ENCODE results near the gene OTUB2. TPM values are rescaled to one million over a fixed set of nuclear protein-coding genes. Genes with fewer than 3 reads are reported as not detected.

Gene OTUB2
- total and polyA plus RNA-seq, 10 donors, result 0.07 to 1.1 (median 0.43) TPM

DNA sequence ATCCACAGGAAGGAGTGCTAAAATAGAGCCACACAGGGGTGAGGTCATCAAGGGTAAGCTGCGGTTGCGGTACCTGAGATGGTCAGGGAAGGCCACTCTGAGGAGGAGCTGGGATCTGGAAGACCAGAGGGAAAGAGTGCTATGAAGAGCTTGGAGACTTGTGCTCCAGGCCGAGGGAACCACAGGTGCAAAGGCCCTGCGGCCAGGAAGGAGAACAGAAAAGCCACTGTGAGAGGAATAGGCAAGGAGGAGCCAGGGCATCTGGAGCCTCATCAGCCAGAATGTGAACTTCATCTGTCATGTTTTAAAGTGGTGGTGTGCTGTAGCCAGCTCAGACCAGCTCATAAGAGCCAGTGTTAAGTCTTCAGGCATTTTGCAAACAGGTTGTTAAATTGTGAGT is 34.5 kb upstream of the OTUB2 start:
- H3K27ac ChIP-seq, result no peak overlapping the region

DNA sequence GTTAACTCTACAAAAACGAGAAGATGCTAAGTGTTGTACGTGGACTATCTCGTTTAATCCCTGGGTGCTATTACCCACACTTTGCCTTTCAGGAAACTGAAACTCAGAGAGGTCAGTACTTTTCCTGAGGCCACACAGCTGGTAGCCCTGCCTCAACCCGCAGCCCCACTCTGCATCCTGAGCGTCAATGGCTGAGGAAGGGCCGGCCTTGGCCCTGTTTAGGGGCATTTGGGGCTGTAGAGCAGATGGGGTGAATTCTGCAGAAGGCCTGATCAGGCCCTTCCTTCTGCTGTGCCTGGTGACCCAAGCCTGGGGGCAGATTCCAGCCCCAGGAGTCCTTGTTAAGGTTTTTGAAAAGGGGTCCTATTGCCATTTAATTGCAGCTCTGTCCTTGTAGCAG is 32.8 kb upstream of the OTUB2 start:
- peaks cover 0 to 38% (median 4%) of the 10 kb centered on the region in 7 donors for H3K27me3 ChIP-seq (replicated peaks in 1 of 7)
- H3K27ac ChIP-seq, result no peak overlapping the region
- no peaks in the 10 kb centered on the region for H3K36me3 ChIP-seq
- TF ChIP-seq POLR2AphosphoS5 (IDR thresholded peaks at IDR 0.05) (peak in 1 of 3 donors; percentile 29), POLR2A (IDR thresholded peaks at IDR 0.05) (no peak)
- no peak overlapping the region for H3K4me3 ChIP-seq
- no peak for DNase-seq
- WGBS, 5 donors, result 55 to 82% (median 75%) methylated on average over 6 of the region's 6 CpGs
- intact Hi-C loops (cut with DNase I; ENCODE audit: low total_unique reads), result no loop called here
- no peaks in the 10 kb centered on the region for H3K4me1 ChIP-seq
- H3K9me3 ChIP-seq, result no peaks in the 10 kb centered on the region

More for the DNA sequence above, 34.5 kb upstream of the OTUB2 start:
- no peaks in the 10 kb centered on the region for H3K9me3 ChIP-seq
- H3K4me3 ChIP-seq, result no peak overlapping the region
- 89 to 94% (median 92%) methylated on average over 4 of the region's 4 CpGs for WGBS, 5 donors
- intact Hi-C loops (cut with DNase I; ENCODE audit: low total_unique reads), result no loop called here
- peaks cover 0 to 32% (median 4%) of the 10 kb centered on the region in 7 donors for H3K27me3 ChIP-seq (replicated peaks in 1 of 7)
- TF ChIP-seq POLR2AphosphoS5 (IDR thresholded peaks at IDR 0.05) (no peak), POLR2A (IDR thresholded peaks at IDR 0.05) (no peak)
- TF ChIP-seq, protein P1, sequence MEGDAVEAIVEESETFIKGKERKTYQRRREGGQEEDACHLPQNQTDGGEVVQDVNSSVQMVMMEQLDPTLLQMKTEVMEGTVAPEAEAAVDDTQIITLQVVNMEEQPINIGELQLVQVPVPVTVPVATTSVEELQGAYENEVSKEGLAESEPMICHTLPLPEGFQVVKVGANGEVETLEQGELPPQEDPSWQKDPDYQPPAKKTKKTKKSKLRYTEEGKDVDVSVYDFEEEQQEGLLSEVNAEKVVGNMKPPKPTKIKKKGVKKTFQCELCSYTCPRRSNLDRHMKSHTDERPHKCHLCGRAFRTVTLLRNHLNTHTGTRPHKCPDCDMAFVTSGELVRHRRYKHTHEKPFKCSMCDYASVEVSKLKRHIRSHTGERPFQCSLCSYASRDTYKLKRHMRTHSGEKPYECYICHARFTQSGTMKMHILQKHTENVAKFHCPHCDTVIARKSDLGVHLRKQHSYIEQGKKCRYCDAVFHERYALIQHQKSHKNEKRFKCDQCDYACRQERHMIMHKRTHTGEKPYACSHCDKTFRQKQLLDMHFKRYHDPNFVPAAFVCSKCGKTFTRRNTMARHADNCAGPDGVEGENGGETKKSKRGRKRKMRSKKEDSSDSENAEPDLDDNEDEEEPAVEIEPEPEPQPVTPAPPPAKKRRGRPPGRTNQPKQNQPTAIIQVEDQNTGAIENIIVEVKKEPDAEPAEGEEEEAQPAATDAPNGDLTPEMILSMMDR (IDR thresholded peaks at IDR 0.05 in 8 of 11, conservative IDR thresholded peaks at IDR 0.05 in 3 of 11), result no peak
- H3K36me3 ChIP-seq, result no peaks in the 10 kb centered on the region
- H3K4me1 ChIP-seq, result no peaks in the 10 kb centered on the region
- DNase-seq, result no peak

DNA sequence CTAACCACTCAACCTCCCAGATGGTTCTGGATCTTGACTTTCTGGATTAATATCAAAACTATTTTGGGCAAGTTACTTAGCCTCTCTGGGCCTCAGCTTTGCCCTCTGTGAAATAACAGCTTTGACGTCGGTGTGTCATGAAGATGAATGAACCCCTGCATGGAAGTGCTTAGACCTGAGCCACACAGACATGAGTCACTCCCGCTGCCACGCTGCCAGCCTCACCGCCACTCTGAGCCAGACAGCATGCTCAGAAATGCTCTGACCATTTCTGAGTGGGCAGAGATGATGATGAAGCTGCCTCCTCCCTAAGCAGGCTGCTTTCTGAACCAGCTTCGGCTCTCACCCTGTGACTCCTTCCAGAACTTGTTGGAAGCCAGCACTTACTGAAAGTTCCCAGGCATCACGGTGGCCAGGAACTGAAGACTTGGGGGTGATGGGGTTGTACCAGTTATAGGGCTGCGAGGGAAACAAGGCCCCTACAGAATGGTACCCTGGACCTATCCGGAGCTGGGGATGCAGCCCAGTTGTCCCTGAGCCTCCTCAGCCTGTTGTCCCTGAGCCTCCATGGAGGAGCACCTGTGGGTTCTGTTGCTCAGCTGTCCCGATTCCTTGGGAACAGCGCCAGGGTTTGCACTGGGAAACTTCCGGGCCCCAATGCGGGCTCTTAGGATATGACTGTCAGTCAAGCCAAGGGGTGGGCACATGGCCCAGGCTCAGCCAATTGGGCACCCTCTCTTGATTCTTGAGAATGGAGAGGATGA is 31.0 kb upstream of the OTUB2 start:
- intact Hi-C loops (cut with DNase I; ENCODE audit: low total_unique reads), result no loop called here
- TF ChIP-seq, protein P1 (IDR thresholded peaks at IDR 0.05 in 8 of 11, conservative IDR thresholded peaks at IDR 0.05 in 3 of 11), result no peak
- no peak for TF ChIP-seq POLR2AphosphoS5 (IDR thresholded peaks at IDR 0.05)
- TF ChIP-seq POLR2A (IDR thresholded peaks at IDR 0.05), result no peak
- H3K27ac ChIP-seq, result no peak overlapping the region

DNA sequence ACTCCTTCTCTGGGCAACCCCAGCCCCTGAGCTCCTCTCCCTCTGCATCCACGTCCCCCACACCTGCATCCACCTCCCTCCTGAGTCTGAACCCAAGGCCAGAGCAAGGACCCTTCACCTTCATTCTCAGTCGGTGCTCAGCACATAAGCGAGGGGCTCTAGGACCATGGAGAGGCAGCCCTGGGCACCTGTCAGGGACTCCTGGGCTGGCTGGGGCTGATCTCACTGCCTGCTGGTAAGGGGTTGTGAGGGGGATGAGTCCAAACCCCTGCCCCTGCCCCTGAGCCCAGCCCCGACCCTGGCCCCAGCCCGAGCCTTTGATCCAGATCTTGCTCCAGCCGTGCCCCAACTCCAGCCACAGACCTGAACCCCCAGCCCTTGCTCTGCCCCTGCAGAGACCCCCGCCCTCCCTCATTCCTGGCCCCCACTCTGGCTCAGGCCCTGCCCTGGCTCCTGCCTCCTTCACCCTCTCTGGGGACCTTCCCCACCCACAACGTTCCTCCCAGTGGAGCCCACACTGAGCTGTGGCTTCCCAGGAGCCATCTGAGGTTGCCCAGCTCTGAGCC is 29.9 kb upstream of the OTUB2 start:
- TF ChIP-seq POLR2A (IDR thresholded peaks at IDR 0.05) (no peak), POLR2AphosphoS5 (IDR thresholded peaks at IDR 0.05) (no peak)
- TF ChIP-seq, protein P1 (IDR thresholded peaks at IDR 0.05 in 8 of 11, conservative IDR thresholded peaks at IDR 0.05 in 3 of 11), result no peak
- no peaks in the 10 kb centered on the region for H3K36me3 ChIP-seq
- H3K27me3 ChIP-seq (replicated peaks in 1 of 7), result peaks cover 0 to 52% (median 8%) of the 10 kb centered on the region in 7 donors
- no peak overlapping the region for H3K27ac ChIP-seq
- no peak overlapping the region for H3K4me3 ChIP-seq
- DNase-seq, result no peak
- no peaks in the 10 kb centered on the region for H3K9me3 ChIP-seq
- H3K4me1 ChIP-seq, result peaks cover 0 to 2% (median 0%) of the 10 kb centered on the region in 6 donors
- 67 to 71% (median 68%) methylated on average over 7 to 8 of the region's 8 CpGs for WGBS, 5 donors
- intact Hi-C loops (cut with DNase I; ENCODE audit: low total_unique reads), result no loop called here

More for the DNA sequence above, 31.0 kb upstream of the OTUB2 start:
- peaks cover 0 to 46% (median 4%) of the 10 kb centered on the region in 7 donors for H3K27me3 ChIP-seq (replicated peaks in 1 of 7)
- 57 to 67% (median 61%) methylated on average over 9 to 13 of the region's 13 CpGs for WGBS, 5 donors
- no peaks in the 10 kb centered on the region for H3K9me3 ChIP-seq
- no peak for DNase-seq
- no peak overlapping the region for H3K4me3 ChIP-seq
- no peaks in the 10 kb centered on the region for H3K4me1 ChIP-seq
- no peaks in the 10 kb centered on the region for H3K36me3 ChIP-seq
